ENCODE measurements around the gene IQSEC1. TPM values are rescaled to one million over a fixed set of nuclear protein-coding genes. Genes with fewer than 3 reads are reported as not detected.

Gene IQSEC1
- total and polyA plus RNA-seq, 2 of the 8 experiments (the other 6 are each of a cell fraction or from before 2014, with no cell fraction given) = 6.8 to 28.8 TPM

GRCh38 chr3:13054341-13055285, 18.6 kb downstream of the IQSEC1 start:
- no peaks in the 10 kb centered on the region for H4K20me1 ChIP-seq (replicated peaks in 1 of 2; ENCODE audit: control insufficient read depth in 1 of 2, insufficient read depth in 2 of 2, low read length in 2 of 2)
- H2AFZ ChIP-seq (ENCODE audit: low read length) = no peak overlapping the region
- H4K8ac ChIP-seq (ENCODE audit: extremely low read depth, insufficient read depth, low read length) = no peak overlapping the region; the same call in 1 of the 2 replicates
- H2AK5ac ChIP-seq (ENCODE audit: low read depth, low read length) = no peak overlapping the region
- H2BK5ac ChIP-seq (ENCODE audit: low read depth, low read length) = no peak overlapping the region
- no peak overlapping the region for H3K14ac ChIP-seq (ENCODE audit: insufficient read length)
- POLR2A ChIA-PET (ENCODE audit: partially characterized antibody) = no interaction called here
- H2BK120ac ChIP-seq (replicated peaks; ENCODE audit: low read depth, low read length) = no peak overlapping the region
- H3K4me1 ChIP-seq (replicated peaks in 1 of 4; ENCODE audit: control insufficient read depth in 3 of 4, insufficient read depth in 4 of 4, low read length in 3 of 4) = peaks cover 0 to 10% (median 4%) of the 10 kb centered on the region in 4 experiments; a peak in 5 of 7 replicates
- no peak overlapping the region for H3K18ac ChIP-seq (ENCODE audit: extremely low read depth, low read length)
- TF ChIP-seq, protein P1, sequence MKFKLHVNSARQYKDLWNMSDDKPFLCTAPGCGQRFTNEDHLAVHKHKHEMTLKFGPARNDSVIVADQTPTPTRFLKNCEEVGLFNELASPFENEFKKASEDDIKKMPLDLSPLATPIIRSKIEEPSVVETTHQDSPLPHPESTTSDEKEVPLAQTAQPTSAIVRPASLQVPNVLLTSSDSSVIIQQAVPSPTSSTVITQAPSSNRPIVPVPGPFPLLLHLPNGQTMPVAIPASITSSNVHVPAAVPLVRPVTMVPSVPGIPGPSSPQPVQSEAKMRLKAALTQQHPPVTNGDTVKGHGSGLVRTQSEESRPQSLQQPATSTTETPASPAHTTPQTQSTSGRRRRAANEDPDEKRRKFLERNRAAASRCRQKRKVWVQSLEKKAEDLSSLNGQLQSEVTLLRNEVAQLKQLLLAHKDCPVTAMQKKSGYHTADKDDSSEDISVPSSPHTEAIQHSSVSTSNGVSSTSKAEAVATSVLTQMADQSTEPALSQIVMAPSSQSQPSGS (IDR thresholded peaks at IDR 0.05; ENCODE audit: low read length) = no peak
- no peak for TF ChIP-seq HDAC2 (IDR thresholded peaks at IDR 0.05; ENCODE audit: borderline replicate concordance in 1 of 2, low read depth in 2 of 2, low read length in 2 of 2)
- no peak overlapping the region for H3K9ac ChIP-seq (replicated peaks in 1 of 4; ENCODE audit: extremely low read depth in 1 of 4, low read depth in 3 of 4, low read length in 3 of 4)
- H3K4me2 ChIP-seq (ENCODE audit: insufficient read depth in 1 of 2, low read depth in 2 of 2, low read length in 2 of 2) = no peak overlapping the region
- 0 out of 2 replicates have a peak overlapping the region, but pooled peaks have one; percentile 2 for H2BK12ac ChIP-seq (ENCODE audit: low read depth, low read length)
- no peaks in the 10 kb centered on the region for H3K23me2 ChIP-seq (ENCODE audit: low read depth, low read length)
- no peak overlapping the region; the same call in 1 of the 2 replicates for H2BK15ac ChIP-seq (ENCODE audit: low read length)
- DNase-seq (ENCODE audit: low read depth in 1 of 2, low spot score in 2 of 2) (no peak), FAIRE-seq (no peak)
- CTCF ChIA-PET (ENCODE audit: partially characterized antibody) = interaction anchor here (0.6 to 1.6 kb wide), 3 partner anchors 12 to 28 kb away, joined by 3 read pairs; no protein-coding TSS in a partner anchor
- no peaks in the 10 kb centered on the region; the same call in 1 of the 2 replicates for H3K79me1 ChIP-seq (ENCODE audit: low read depth, low read length)
- H3K27me3 ChIP-seq (replicated peaks in 1 of 4; ENCODE audit: control insufficient read depth in 3 of 4, extremely low read depth in 1 of 4, insufficient read depth in 3 of 4, low read length in 3 of 4) = no peaks in the 10 kb centered on the region; a peak in 1 of 7 replicates
- H3K9me3 ChIP-seq (ENCODE audit: insufficient read depth in 2 of 2, low read depth in 1 of 2, low read length in 1 of 2) = no peaks in the 10 kb centered on the region
- no peak overlapping the region for H3K4ac ChIP-seq (replicated peaks; ENCODE audit: insufficient read length, low read depth, low read length)
- no peak overlapping the region for H4K5ac ChIP-seq (ENCODE audit: insufficient read length, low read depth, low read length)
- H2BK20ac ChIP-seq (ENCODE audit: low read length) = no peak overlapping the region
- H3K79me2 ChIP-seq (ENCODE audit: control insufficient read depth in 1 of 2, insufficient read depth in 2 of 2, low read length in 2 of 2) = no peaks in the 10 kb centered on the region
- H3K23ac ChIP-seq (ENCODE audit: insufficient read length) = no peak overlapping the region
- H3K56ac ChIP-seq (replicated peaks; ENCODE audit: insufficient read length, low read depth, low read length) = no peak overlapping the region
- 94% methylated on average over 24 of the region's 31 CpGs; no CpG with 5 or more reads in 1 of the 2 experiments for WGBS, 2 experiments (ENCODE audit: extremely low coverage in 1 of 2, insufficient coverage in 1 of 2, insufficient read length in 1 of 2, insufficient replicate concordance in 2 of 2, low coverage in 1 of 2, low lambda C conversion rate in 2 of 2, missing lambda C conversion rate in 1 of 2)
- H3K36me3 ChIP-seq (ENCODE audit: control insufficient read depth in 2 of 4, insufficient read depth in 4 of 4, low read length in 3 of 4) = no peaks in the 10 kb centered on the region
- H4K91ac ChIP-seq (replicated peaks; ENCODE audit: insufficient read length, low read length) = no peak overlapping the region
- H3K27ac ChIP-seq (ENCODE audit: low read depth, low read length) = no peak overlapping the region
- H3K4me3 ChIP-seq (ENCODE audit: extremely low read depth in 1 of 4, insufficient read depth in 2 of 4, low read depth in 3 of 4, low read length in 4 of 4) = no peak overlapping the region
